Gastroesophageal sphincter (tissue), 3 donors: ENCODE data around the gene ACTR1A.

Source experiments
- CTCF ChIP-seq, 4 experiments: fragments of 200-600 bp in 2 of 4; fragments of 450-650 bp in 2 of 4; sonication (generic) in 1 of 4; IDR thresholded peaks; one replicate each; pipeline ENCODE4 v1.5.1; 2017 to 2019; ENCODE audit warnings: antibody characterized with exemption in 4 of 4, mild to moderate bottlenecking in 2 of 4, moderate library complexity in 2 of 4
- POLR2A ChIP-seq, 2 donors: fragments of 450-650 bp; IDR thresholded peaks; one replicate each; pipeline ENCODE4 v1.6.1; 2017; ENCODE audit warnings: antibody characterized with exemption in 2 of 2, mild to moderate bottlenecking in 2 of 2, moderate library complexity in 1 of 2
- POLR2AphosphoS5 ChIP-seq: sonication (generic); formaldehyde crosslinking; IDR thresholded peaks from one replicate; pipeline ENCODE4 v1.6.1; 2017; ENCODE audit warnings: antibody characterized with exemption

GRCh38 chr10:102467318-102467717 lies 35.2 kb downstream of the ACTR1A start:
- TF ChIP-seq CTCF (IDR thresholded peaks at IDR 0.05), result no peak
- TF ChIP-seq POLR2A (IDR thresholded peaks at IDR 0.05), result no peak
- no peak for TF ChIP-seq POLR2AphosphoS5
